ENCODE data around the gene PRAMEF15.
"Not testable (repeated sequence)": the region's sequence is repeated elsewhere in the genome, so short reads cannot be mapped to it uniquely, and the experiment has no call there.

GRCh38 chr1:13285037-13285436 is 30.3 kb upstream of the PRAMEF15 start, which contains the start of gene PRAMEF8:
- not testable (repeated sequence) for TF ChIP-seq SIN3A (IDR thresholded peaks at IDR 0.05; ENCODE audit: borderline replicate concordance, low read depth, low read length); HNRNPLL (IDR thresholded peaks at IDR 0.05; ENCODE audit: low read depth, low read length, poor library complexity, severe bottlenecking); ELF4 (CRISPR knock-in tag; IDR thresholded peaks at IDR 0.05; ENCODE audit: borderline replicate concordance); FOXK2 (IDR thresholded peaks at IDR 0.05); NFKB2 (CRISPR knock-in tag; IDR thresholded peaks at IDR 0.05; ENCODE audit: borderline replicate concordance); ZNF501 (CRISPR knock-in tag; IDR thresholded peaks at IDR 0.05); ZNF12 (CRISPR knock-in tag; IDR thresholded peaks at IDR 0.05); EZH2 (conservative IDR thresholded peaks at IDR 0.05; ENCODE audit: low read depth, low read length); MAX (IDR thresholded peaks at IDR 0.05); ZBTB8A (CRISPR knock-in tag; IDR thresholded peaks at IDR 0.05; ENCODE audit: borderline replicate concordance, low read depth); HOMEZ (CRISPR knock-in tag; IDR thresholded peaks at IDR 0.05; ENCODE audit: low read depth)

Data from HepG2 (cell line).